Measurements from ENCODE around the gene PPP2R5C. TPM values are rescaled to one million over a fixed set of nuclear protein-coding genes. Genes with fewer than 3 reads are reported as not detected.

PPP2R5C gene
- total RNA-seq, 4 donors from 2014 or later = 63.3 to 113 (median 75.9) TPM

- Histone ChIP-seq H3K4me1 (peaks cover 0 to 81% (median 25%) of the 10 kb centered on the region in 4 donors), H3K27me3 (no peaks in the 10 kb centered on the region), H3K4me3 (peak overlapping the region in 1 of 4 donors; percentile 7), H3K9me3 (no peaks in the 10 kb centered on the region), H3K27ac (peak overlapping the region in 3 of 4 donors; percentile 82 to 92 (median 85)), H3K36me3 (peaks cover 0 to 7% (median 0%) of the 10 kb centered on the region in 3 donors)
- TF ChIP-seq EP300 (IDR thresholded peaks at IDR 0.05) = no peak
- DNase-seq (ENCODE audit: low spot score in 2 of 2) = no peak
- 86% methylated on average over 3 of the region's 3 CpGs for WGBS, 2 donors
These were observed 64.3 kb downstream of the PPP2R5C start for GRCh38 chr14:101825797-101826196.

GRCh38 chr14:101826351-101826750, 64.8 kb downstream of the PPP2R5C start:
- Histone ChIP-seq H3K36me3 (peaks cover 0 to 9% (median 0%) of the 10 kb centered on the region in 3 donors), H3K4me3 (no peak overlapping the region), H3K27ac (peak overlapping the region in 3 of 4 donors; percentile 21 to 92 (median 85)), H3K27me3 (no peaks in the 10 kb centered on the region), H3K4me1 (peaks cover 0 to 84% (median 25%) of the 10 kb centered on the region in 4 donors), H3K9me3 (no peaks in the 10 kb centered on the region)
- TF ChIP-seq POLR2A (IDR thresholded peaks at IDR 0.05) = no peak
- TF ChIP-seq, protein P1, sequence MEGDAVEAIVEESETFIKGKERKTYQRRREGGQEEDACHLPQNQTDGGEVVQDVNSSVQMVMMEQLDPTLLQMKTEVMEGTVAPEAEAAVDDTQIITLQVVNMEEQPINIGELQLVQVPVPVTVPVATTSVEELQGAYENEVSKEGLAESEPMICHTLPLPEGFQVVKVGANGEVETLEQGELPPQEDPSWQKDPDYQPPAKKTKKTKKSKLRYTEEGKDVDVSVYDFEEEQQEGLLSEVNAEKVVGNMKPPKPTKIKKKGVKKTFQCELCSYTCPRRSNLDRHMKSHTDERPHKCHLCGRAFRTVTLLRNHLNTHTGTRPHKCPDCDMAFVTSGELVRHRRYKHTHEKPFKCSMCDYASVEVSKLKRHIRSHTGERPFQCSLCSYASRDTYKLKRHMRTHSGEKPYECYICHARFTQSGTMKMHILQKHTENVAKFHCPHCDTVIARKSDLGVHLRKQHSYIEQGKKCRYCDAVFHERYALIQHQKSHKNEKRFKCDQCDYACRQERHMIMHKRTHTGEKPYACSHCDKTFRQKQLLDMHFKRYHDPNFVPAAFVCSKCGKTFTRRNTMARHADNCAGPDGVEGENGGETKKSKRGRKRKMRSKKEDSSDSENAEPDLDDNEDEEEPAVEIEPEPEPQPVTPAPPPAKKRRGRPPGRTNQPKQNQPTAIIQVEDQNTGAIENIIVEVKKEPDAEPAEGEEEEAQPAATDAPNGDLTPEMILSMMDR (IDR thresholded peaks at IDR 0.05) = no peak
- no peak for TF ChIP-seq EP300 (IDR thresholded peaks at IDR 0.05)
- DNase-seq (ENCODE audit: low spot score in 2 of 2) = no peak

DNA sequence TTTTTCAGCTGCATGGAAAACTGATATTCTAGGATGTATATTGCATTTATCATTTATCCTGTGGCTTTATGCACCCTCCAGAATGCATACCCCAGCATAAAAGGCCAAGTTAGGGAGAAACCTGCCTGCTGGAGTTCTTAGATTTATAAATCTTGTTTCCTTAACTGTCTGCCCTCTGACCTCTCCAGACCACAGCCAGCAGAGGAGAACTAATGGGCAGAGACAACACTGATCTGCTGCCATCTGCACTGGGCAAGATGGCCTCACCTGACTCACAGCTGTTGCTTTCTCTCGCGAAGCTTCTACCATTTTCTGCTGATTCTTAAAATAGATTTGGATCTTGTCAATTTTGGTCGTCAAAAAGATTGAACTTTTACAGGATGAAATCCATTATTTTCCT, 65.8 kb downstream of the PPP2R5C start:
- peaks cover 0 to 76% (median 25%) of the 10 kb centered on the region in 4 donors for H3K4me1 ChIP-seq
- H3K4me3 ChIP-seq = no peak overlapping the region
- H3K27me3 ChIP-seq = no peaks in the 10 kb centered on the region
- H3K9me3 ChIP-seq = no peaks in the 10 kb centered on the region
- no peak for TF ChIP-seq EP300 (IDR thresholded peaks at IDR 0.05)
- TF ChIP-seq, protein P1 (IDR thresholded peaks at IDR 0.05) = no peak
- TF ChIP-seq POLR2A (IDR thresholded peaks at IDR 0.05) = no peak
- H3K27ac ChIP-seq = peak overlapping the region in 2 of 4 donors; percentile 4 to 36
- peaks cover 0 to 9% (median 0%) of the 10 kb centered on the region in 3 donors for H3K36me3 ChIP-seq
- no peak for DNase-seq (ENCODE audit: low spot score in 2 of 2)
- 81 to 82% methylated on average over 3 of the region's 3 CpGs for WGBS, 2 donors

DNA sequence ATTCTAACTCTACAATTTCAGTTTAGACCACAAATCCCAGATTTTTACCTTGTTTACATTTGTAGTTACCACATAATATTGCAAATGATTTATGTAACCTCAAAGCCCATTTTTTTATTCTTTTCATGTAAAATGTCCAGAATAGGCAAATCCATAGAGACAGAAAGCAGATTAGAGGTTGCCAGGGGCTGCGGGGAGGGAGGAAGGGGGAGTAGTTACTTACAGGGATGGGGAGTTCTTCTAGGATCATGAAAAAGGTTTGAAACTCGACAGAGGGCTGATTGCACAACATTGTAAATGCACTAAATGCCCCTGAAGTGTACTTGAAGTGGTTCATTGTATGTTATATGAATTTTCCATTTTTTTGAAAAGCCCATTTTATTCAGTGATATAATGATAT, 66.5 kb downstream of the PPP2R5C start:
- Histone ChIP-seq H3K4me3 (no peak overlapping the region), H3K27me3 (no peaks in the 10 kb centered on the region), H3K27ac (peak overlapping the region in 1 of 4 donors; percentile 36), H3K9me3 (no peaks in the 10 kb centered on the region), H3K4me1 (peaks cover 0 to 68% (median 25%) of the 10 kb centered on the region in 4 donors), H3K36me3 (peaks cover 0 to 9% (median 0%) of the 10 kb centered on the region in 3 donors)
- WGBS, 2 donors = 25 to 33% methylated on average over 2 of the region's 2 CpGs
- TF ChIP-seq, protein P1 (IDR thresholded peaks at IDR 0.05) = no peak
- no peak for TF ChIP-seq POLR2A (IDR thresholded peaks at IDR 0.05)
- TF ChIP-seq EP300 (IDR thresholded peaks at IDR 0.05) = no peak
- no peak for DNase-seq (ENCODE audit: low spot score in 2 of 2)

DNA sequence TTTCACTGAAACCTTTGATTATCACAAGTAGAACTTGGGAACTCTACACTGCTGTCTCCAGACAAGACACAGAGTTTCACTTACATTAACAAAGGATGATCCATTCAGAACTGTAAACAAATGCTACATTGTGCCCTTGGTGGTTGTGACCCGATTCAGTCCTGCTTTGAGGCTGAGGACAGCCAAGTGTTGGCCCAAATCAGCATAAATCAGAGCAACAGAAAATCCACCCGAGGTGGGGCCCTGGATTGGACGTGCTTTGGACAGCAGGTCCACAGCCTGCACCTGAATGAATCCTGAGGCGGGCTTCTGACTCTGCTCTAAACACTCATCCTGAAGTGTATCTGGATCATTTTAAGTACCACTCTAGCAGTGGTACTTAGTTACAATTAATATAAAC, 68.8 kb downstream of the PPP2R5C start:
- TF ChIP-seq, protein P1 (IDR thresholded peaks at IDR 0.05) = no peak
- no peak for TF ChIP-seq POLR2A (IDR thresholded peaks at IDR 0.05)
- no peak for TF ChIP-seq EP300 (IDR thresholded peaks at IDR 0.05)
- WGBS, 2 donors = 41 to 69% methylated on average over 4 of the region's 4 CpGs
- H3K27ac ChIP-seq = no peak overlapping the region
- H3K4me3 ChIP-seq = no peak overlapping the region
- peaks cover 0 to 9% (median 0%) of the 10 kb centered on the region in 3 donors for H3K36me3 ChIP-seq
- no peaks in the 10 kb centered on the region for H3K9me3 ChIP-seq
- H3K27me3 ChIP-seq = no peaks in the 10 kb centered on the region
- H3K4me1 ChIP-seq = peaks cover 3 to 69% (median 28%) of the 10 kb centered on the region in 4 donors
- no peak for DNase-seq (ENCODE audit: low spot score in 2 of 2)

All from tibial nerve (tissue), 4 donors.